ENCODE measurements around the gene BTBD10. TPM values are rescaled to one million over a fixed set of nuclear protein-coding genes. Genes with fewer than 3 reads are reported as not detected.

The BTBD10 gene
- total and polyA plus RNA-seq, 2 of the 13 experiments (the other 11 are each of a cell fraction or from before 2014, with no cell fraction given), result 9.8 to 26.6 TPM

DNA sequence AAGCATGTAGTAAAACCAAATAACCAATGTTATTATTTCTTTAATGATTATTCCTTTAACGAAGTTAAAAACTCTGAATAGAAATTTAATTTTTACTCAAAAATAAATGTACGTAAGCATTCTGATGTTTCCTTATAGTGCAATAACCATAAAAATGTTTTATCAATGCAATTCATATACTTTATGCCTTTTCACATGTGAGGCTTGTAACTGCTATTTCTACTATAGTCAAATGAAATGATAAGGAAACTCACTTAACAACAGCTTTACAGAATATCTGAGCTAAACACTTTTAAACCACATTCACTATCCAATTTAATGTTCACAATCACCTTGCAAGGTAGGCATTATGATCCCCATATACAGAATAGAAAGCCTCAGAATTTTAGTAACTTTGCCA, 17.4 kb downstream of the BTBD10 start (continued):
- TF ChIP-seq HMGXB3 (CRISPR knock-in tag; IDR thresholded peaks at IDR 0.05; ENCODE audit: borderline replicate concordance), result no peak

DNA sequence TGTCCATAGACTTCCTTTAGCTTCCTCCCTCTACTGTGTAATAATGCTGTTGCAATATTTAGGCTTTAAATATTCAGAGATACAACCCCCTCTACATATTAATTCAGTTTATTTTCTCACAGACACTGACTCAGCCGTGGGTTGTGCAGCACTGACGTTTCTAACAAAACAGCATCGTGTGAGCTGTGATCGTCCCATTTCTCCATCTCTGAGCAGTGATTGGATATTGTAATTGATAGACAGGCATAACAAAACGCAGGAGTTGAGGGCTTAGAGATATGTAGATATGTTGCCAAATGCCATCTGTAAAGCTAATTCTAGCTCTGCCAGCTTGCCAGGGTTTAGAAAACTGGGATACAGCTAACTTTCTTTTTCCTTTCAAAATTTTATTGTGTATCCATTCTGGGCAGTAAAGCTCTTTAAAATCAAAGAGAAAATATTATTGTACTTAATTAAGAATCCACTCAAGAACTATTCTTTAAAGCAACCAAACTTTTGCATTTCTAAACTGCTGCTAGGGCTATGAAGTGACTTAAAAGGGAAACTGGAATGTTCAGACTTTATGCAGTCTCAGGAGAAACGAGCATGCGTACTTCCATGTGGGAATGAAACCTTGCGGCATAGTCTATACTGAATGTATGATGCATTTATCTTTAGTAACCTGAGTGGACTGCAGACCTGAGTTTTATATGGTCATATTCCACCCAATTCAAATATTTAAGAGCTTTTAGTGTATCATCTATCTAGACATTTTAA, 22.7 kb downstream of the BTBD10 start:
- no peak overlapping the region for H3K4me3 ChIP-seq (replicated peaks in 1 of 3; ENCODE audit: insufficient read depth in 1 of 3, low read depth in 2 of 3, low read length in 3 of 3)
- no peaks in the 10 kb centered on the region for H3K36me3 ChIP-seq (replicated peaks in 1 of 2; ENCODE audit: control insufficient read depth in 1 of 2, insufficient read depth in 2 of 2, low read length in 2 of 2)
- ChIA-PET CTCF (ENCODE audit: low intra/inter-chr PET ratio, low total read pairs) (no interaction called here), POLR2A (no interaction called here)
- no peak overlapping the region for H3K4me2 ChIP-seq (ENCODE audit: low read depth, low read length)
- in situ Hi-C loops (cut with HindIII; ENCODE audit: extremely low pct_ligation_motif_present, low pct_unique_long_range_greater_than_20kb) (no loop called here), intact Hi-C loops (cut with micrococcal nuclease; ENCODE audit: unreplicated experiment) (no loop called here)
- H3K27me3 ChIP-seq (ENCODE audit: control insufficient read depth in 1 of 2, insufficient read depth in 2 of 2, low read length in 2 of 2), result no peaks in the 10 kb centered on the region
- ATAC-seq (no peak), DNase-seq (ENCODE audit: low spot score) (no peak), FAIRE-seq (no peak)
- H3K9ac ChIP-seq (ENCODE audit: insufficient read depth, low read depth, low read length), result no peak overlapping the region
- no peaks in the 10 kb centered on the region for H3K9me3 ChIP-seq (ENCODE audit: low read length)
- no peaks in the 10 kb centered on the region for H3K4me1 ChIP-seq (ENCODE audit: insufficient read depth, low read length)
- H4K20me1 ChIP-seq (ENCODE audit: insufficient read depth, low read length), result no peaks in the 10 kb centered on the region
- WGBS (ENCODE audit: low lambda C conversion rate), result 89% methylated on average over 8 of the region's 8 CpGs
- H2AFZ ChIP-seq (ENCODE audit: low read length), result no peak overlapping the region
- peaks cover 3% of the 10 kb centered on the region for H3K79me2 ChIP-seq (ENCODE audit: insufficient read depth, low read length)
- no peak overlapping the region for H3K27ac ChIP-seq (ENCODE audit: extremely low read length, insufficient read depth, low read length)
- BruUV-seq (replicated peaks), result no TSS peak
- TF ChIP-seq ZNF788 (CRISPR knock-in tag; IDR thresholded peaks at IDR 0.05; ENCODE audit: borderline replicate concordance) (no peak), NCOA2 (CRISPR knock-in tag; IDR thresholded peaks at IDR 0.05) (no peak), ZNF232 (CRISPR knock-in tag; IDR thresholded peaks at IDR 0.05; ENCODE audit: borderline replicate concordance) (no peak), ZNF639 (CRISPR knock-in tag; conservative IDR thresholded peaks at IDR 0.05) (no peak), CREM (IDR thresholded peaks at IDR 0.05) (no peak), CREM (CRISPR knock-in tag; IDR thresholded peaks at IDR 0.05) (no peak), CBX5 (CRISPR knock-in tag; IDR thresholded peaks at IDR 0.05; ENCODE audit: borderline replicate concordance) (no peak), RXRB (CRISPR knock-in tag; IDR thresholded peaks at IDR 0.05; ENCODE audit: borderline replicate concordance) (no peak), ZNF512B (CRISPR knock-in tag; IDR thresholded peaks at IDR 0.05; ENCODE audit: borderline replicate concordance) (no peak), NFE2L1 (CRISPR knock-in tag; IDR thresholded peaks at IDR 0.05; ENCODE audit: borderline replicate concordance) (no peak)
- TF ChIP-seq, protein P1, sequence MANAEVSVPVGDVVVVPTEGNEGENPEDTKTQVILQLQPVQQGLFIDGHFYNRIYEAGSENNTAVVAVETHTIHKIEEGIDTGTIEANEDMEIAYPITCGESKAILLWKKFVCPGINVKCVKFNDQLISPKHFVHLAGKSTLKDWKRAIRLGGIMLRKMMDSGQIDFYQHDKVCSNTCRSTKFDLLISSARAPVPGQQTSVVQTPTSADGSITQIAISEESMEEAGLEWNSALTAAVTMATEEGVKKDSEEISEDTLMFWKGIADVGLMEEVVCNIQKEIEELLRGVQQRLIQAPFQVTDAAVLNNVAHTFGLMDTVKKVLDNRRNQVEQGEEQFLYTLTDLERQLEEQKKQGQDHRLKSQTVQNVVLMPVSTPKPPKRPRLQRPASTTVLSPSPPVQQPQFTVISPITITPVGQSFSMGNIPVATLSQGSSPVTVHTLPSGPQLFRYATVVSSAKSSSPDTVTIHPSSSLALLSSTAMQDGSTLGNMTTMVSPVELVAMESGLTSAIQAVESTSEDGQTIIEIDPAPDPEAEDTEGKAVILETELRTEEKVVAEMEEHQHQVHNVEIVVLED (CRISPR knock-in tag; IDR thresholded peaks at IDR 0.05; ENCODE audit: borderline replicate concordance), result no peak

Data from HepG2 (cell line).